SKM-1 treated with dmso at 0.1 percent for 144 hours (cell line): ENCODE data around the gene SRSF10.
"Not testable (repeated sequence)": the region's sequence is repeated elsewhere in the genome, so short reads cannot be mapped to it uniquely, and the experiment has no call there.

Experiments used
- DNase-seq: peaks from one replicate; lab custom pipeline; 2025; ENCODE audit not compliant: unreplicated experiment; lab: John Stamatoyannopoulos, UW

SRSF10 gene

GRCh38 chr1:23959461-23960290 is 20.5 kb downstream of the SRSF10 start, which contains the start of gene PNRC2:
Gene PNRC2, plus strand, starts transcription at chr1:23959828. Its CDS starts 1,630 bp downstream, at chr1:23961458.
- DNase-seq, result peak; percentile 92

- peak; percentile 99 for DNase-seq
These were observed 21.2 kb downstream of the SRSF10 start for GRCh38 chr1:23958810-23959460.

GRCh38 chr1:23958040-23958809 is 21.9 kb downstream of the SRSF10 start:
- not testable (repeated sequence) for DNase-seq

GRCh38 chr1:23957096-23957495 is 23.0 kb downstream of the SRSF10 start:
- no peak for DNase-seq

GRCh38 chr1:23953020-23953419 is 27.1 kb downstream of the SRSF10 start:
- no peak for DNase-seq

- no peak for DNase-seq
These were observed 32.8 kb downstream of the SRSF10 start for GRCh38 chr1:23947366-23947765.

GRCh38 chr1:23936481-23937176 is 43.5 kb downstream of the SRSF10 start:
- DNase-seq, result no peak

GRCh38 chr1:23931491-23931880 is 48.6 kb downstream of the SRSF10 start:
- no peak for DNase-seq

GRCh38 chr1:23930861-23931490 is 49.2 kb downstream of the SRSF10 start:
- no peak for DNase-seq

- DNase-seq, result no peak
These were observed 49.9 kb downstream of the SRSF10 start for GRCh38 chr1:23930270-23930669.

GRCh38 chr1:23928789-23929188 is 51.3 kb downstream of the SRSF10 start:
- no peak for DNase-seq

GRCh38 chr1:23927097-23927496 is 53.0 kb downstream of the SRSF10 start:
- no peak for DNase-seq

GRCh38 chr1:23925279-23925678 is 54.8 kb downstream of the SRSF10 start:
- no peak for DNase-seq

GRCh38 chr1:23924601-23925000 is 55.5 kb downstream of the SRSF10 start:
- no peak for DNase-seq

GRCh38 chr1:23923592-23924499 is 56.3 kb downstream of the SRSF10 start:
- no peak for DNase-seq

- no peak for DNase-seq
These were observed 57.7 kb downstream of the SRSF10 start for GRCh38 chr1:23922321-23922943.

- peak; percentile 91 for DNase-seq
These were observed 63.7 kb downstream of the SRSF10 start for GRCh38 chr1:23916209-23917131.

- no peak for DNase-seq
These were observed 64.7 kb downstream of the SRSF10 start for GRCh38 chr1:23915466-23915865.
